ENCODE results near the gene HSD17B4.

- no peak for TF ChIP-seq POLR2A (IDR thresholded peaks at IDR 0.05; ENCODE audit: low read length)
- TF ChIP-seq GATA1 (IDR thresholded peaks at IDR 0.05; ENCODE audit: low read depth, low read length), result no peak
These were observed 80.3 kb downstream of the HSD17B4 start for GRCh38 chr5:119532637-119533036.
